Measurements from ENCODE around the gene ZSCAN5C. TPM values are rescaled to one million over a fixed set of nuclear protein-coding genes. Genes with fewer than 3 reads are reported as not detected.
"Not testable (repeated sequence)": the region's sequence is repeated elsewhere in the genome, so short reads cannot be mapped to it uniquely, and the experiment has no call there.

Gene ZSCAN5C, protein sequence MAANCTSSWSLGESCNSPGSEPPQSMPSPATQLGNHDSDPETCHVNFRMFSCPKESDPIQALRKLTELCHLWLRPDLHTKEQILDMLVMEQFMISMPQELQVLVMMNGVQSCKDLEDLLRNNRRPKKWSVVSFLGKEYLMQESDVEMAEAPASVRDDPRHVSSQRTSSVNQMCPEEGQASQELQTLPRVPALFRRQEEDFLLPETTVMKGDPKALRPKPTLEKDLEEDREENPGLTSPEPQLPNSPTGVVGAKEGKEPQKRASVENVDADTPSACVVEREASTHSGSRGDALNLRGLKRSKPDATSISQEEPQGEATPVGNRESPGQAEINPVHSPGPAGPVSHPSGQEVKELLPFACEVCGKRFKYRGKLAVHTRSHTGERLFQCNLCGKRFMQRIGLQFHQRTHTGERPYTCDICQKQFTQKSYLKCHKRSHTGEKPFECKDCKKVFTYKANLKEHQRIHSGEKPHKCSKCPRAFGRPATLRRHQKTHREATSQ
- polyA plus RNA-seq (2012; ENCODE audit: insufficient read depth, insufficient read length) = not detected

DNA sequence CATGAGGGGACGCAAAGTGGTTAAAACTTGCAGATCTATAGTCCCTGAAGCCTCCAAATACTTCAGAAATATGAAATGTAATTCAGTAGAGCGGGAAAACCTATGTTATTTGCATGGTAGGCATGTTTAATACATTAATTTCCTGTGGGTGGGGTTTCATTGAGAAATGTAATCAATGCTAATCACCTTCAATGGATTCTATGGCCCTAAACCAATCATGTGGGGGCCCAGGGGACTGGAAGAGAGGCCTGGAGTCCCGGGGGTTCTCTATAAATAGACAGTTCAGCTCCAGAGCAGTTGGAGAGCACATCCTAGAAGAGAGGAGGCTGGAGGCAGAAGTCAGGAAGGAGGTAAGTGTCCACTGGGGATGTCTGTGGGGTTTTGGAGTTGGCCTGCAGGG is at the start of gene ZSCAN5C:
Gene ZSCAN5C (plus strand): TSS at position 301 of the 400 bp plus-strand sequence. CDS start 3,641 bp downstream, outside the sequence.
- no peak within 1 kb of the TSS for H3K4me3 ChIP-seq (ENCODE audit: low read length)
- no peak for DNase-seq (ENCODE audit: low read depth, low spot score)

DNA sequence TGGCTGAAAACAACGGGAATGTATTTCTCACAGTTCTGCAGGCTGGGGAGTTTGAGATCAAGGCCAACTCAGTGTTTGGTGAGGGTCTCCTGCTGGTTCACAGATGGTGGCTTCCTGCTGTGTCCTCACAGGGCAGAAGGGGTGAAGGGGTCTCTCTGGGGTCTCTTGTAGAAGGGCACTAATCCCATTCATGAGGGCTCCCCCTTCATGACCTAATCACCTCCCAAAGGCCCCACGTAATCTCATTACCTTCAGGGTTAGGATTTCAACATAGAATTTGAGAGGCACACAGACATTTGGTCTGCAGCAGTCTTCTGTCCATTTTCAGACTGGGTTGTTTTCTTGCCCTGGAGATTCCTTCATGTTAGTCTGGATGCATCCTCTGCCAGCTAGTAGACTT is 49.4 kb upstream of the ZSCAN5C start:
- DNase-seq (ENCODE audit: low read depth, low spot score) = no peak
- no peak overlapping the region for H3K4me3 ChIP-seq (ENCODE audit: low read length)

DNA sequence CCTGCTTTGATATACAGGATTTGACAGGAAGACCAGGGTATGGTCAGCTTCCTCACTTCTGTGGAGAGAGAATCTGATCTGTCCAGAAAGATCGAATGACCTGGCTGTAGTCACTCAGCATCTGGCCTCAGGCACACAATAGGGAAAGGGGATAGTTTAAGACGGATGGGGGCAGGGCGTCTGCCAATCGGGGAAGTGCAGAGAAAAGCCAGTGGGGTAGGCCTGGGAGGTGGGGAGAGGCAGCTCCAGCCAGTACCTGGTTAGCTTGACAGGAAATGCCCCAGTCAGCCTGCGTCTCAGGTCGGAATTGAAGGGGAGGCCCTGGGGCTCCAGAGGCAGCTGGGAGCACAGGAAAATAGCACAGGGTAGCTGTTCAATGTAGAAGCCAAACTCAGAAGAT is 48.6 kb upstream of the ZSCAN5C start:
- no peak overlapping the region for H3K4me3 ChIP-seq (ENCODE audit: low read length)
- no peak for DNase-seq (ENCODE audit: low read depth, low spot score)

DNA sequence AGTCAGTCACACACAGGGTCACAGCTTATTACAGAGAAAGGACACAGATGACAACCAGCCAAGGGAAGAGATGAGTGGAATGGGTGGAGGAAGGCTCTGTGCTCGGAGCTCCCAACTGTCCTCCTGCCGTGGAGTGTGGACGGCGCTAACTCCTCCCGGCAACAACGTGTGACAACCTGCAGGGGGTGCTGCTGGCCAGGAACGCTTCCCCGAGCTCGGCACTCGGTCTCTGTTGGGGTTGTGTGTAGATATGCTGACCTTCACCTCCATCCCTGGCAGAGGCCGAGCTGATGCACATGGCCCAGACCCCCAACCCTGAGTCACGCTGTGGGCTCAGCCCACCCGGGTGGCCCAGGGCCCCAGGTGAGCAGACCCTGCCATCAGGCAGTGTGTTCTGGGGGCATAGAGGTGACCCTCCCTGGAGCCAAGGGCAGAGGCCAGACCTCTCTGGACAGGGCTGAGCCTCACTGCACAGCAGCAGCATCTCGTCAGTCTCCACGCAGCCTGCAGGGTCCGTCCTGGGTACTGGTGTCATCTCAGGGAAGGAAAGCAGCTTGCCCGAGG is 46.9 kb upstream of the ZSCAN5C start:
- H3K4me3 ChIP-seq (ENCODE audit: low read length) = no peak overlapping the region
- no peak for DNase-seq (ENCODE audit: low read depth, low spot score)

DNA sequence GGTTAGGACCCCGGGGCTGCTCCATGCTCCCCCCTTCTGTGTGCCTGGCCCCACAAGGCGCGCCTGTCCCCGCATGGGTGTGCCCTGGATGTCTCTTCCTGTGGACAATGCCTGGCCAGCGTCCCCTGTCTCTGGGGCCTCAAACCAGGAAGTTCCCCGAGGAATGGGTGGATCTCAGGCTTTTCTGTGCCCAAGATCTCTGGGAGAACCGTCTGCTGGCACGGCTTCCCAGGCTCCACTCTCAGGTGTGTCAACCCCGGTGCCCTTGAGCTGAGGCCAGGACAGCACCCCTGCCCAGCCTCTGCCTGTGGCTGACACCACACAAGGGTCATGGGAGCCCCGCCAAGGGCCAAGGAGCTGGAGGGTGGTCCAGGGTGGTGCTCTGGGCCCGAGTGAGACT is 45.3 kb upstream of the ZSCAN5C start:
- no peak overlapping the region for H3K4me3 ChIP-seq (ENCODE audit: low read length)
- no peak for DNase-seq (ENCODE audit: low read depth, low spot score)

DNA sequence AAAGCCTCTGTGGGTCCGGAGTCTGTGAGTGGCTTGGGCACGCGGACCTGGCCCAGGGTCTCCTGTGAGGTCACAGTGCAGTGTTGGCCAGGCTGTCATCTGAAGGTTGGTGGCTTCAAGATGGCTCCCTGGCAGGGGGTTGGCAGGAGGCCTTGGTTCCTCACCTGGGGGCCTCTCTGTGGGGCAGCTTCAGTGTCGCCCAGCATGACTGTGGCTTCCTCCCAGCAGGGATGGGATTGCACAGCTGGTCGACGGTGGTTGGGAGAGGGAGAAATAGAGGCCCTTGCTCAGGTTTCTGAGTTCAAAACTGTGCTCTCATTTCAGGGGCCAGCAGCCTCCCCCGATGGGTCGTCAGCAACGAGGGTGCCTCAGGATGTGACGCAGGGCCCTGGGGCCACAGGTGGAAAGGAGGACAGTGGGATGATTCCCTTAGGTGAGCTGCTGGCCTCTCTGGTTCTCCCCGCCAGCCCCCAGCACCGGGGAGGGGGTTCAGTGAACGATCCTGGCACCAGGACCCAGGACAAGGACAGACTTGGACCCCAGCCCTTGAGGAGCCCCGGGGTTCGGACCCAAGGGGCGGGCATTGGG is 43.8 kb upstream of the ZSCAN5C start:
- no peak overlapping the region for H3K4me3 ChIP-seq (ENCODE audit: low read length)
- DNase-seq (ENCODE audit: low read depth, low spot score) = no peak

DNA sequence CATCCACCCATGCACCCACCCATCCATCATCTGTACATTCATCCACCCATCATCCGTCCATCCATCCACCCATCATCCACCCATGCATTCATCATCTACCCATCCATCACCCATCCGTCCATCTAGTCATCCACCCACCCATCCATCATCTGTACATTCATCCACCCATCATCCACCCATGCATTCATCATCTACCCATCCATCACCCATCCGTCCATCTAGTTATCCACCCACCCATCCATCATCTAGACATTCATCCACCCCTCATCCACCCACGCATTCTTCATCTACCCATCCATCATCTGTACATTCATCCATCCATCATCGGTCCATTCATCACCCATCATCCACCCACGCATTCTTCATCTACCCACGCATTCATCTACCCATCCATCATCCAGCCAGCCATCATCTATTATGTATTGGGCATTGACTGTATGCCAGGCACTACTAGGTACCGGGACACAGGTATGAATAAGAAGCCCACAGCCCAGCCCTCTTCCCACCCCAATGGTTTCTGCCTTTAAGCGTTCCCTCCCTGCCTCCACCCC is 43.0 kb upstream of the ZSCAN5C start:
- H3K4me3 ChIP-seq (ENCODE audit: low read length) = no peak overlapping the region
- no peak for DNase-seq (ENCODE audit: low read depth, low spot score)

DNA sequence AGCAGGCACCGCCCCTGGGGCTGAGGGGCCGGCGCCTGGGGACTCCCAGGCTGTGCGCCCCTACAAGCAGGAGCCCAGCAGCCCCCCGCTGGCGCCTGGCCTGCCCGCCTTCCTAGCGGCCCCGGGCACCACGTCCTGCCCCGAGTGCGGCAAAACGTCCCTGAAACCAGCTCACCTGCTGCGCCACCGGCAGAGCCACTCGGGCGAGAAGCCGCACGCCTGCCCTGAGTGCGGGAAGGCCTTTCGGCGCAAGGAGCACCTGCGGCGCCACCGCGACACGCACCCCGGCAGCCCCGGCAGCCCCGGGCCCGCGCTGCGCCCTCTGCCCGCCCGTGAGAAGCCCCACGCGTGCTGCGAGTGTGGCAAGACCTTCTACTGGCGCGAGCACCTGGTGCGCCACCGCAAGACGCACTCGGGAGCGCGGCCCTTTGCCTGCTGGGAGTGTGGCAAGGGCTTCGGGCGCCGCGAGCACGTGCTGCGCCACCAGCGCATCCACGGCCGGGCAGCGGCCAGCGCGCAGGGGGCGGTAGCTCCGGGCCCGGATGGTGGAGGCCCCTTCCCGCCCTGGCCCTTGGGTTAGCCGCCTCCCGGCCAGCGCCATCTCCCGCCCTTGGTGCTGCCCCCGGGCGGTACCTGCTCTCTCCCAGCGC is 42.3 kb upstream of the ZSCAN5C start:
- DNase-seq (ENCODE audit: low read depth, low spot score) = no peak
- no peak overlapping the region for H3K4me3 ChIP-seq (ENCODE audit: low read length)

DNA sequence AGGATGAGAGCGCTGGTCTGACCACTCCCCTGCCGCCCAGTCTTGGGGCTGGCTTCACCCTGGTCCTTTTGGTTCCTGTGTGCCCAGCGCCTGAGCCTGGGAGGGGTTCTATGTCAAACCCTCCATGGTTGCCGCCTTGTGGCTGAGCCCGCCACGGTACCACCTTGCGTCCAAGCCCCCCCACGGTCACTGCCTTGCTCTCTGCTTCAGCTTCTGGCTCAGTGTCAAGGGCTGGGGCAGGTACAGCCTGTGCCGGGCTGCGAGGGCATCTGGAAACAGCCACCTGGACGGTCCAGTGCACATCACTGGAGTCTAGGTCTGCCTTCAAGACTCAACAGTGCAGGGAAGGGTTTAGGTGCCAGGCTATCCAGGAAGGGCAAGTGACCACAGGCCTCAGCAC is 40.5 kb upstream of the ZSCAN5C start:
- DNase-seq (ENCODE audit: low read depth, low spot score) = no peak
- H3K4me3 ChIP-seq (ENCODE audit: low read length) = no peak overlapping the region

DNA sequence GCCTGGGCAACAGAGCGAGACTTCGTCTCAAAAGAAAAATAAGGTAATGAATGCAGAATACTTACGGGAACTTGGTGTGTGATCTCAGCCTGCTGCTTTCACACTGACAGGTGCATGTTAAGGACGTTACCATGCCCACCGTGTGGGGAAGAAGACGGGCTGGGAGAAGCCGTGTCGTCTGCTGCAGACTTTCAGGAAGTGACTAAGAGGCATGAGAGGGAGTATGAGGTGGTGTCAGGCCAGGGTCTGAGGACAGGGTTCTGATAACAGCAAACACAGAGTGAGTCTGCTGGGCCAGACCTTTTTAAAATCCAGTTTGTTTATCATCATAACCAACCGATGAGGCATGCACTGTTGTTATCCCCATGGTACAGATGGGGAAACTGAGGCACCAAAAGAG is 39.8 kb upstream of the ZSCAN5C start:
- no peak overlapping the region for H3K4me3 ChIP-seq (ENCODE audit: low read length)
- DNase-seq (ENCODE audit: low read depth, low spot score) = no peak

DNA sequence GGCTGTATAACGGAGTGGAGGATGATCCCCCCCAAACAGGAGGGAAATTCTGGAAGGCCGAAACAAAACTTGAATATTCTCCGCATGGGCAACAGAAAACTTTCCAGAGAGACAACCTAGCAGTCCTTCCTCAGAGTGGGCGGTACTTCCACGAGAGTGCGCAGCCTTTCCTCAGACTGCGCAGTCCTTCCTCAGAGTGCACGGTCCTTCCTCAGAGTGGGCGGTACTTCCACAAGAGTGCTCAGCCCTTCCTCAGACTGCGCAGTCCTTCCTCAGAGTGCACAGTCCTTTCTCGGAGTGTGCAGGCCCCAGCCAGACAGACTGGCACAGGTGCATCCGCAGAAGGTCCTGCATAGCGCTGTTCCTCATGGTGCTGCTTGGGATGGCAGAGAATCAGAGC is 39.0 kb upstream of the ZSCAN5C start:
- no peak overlapping the region for H3K4me3 ChIP-seq (ENCODE audit: low read length)

DNA sequence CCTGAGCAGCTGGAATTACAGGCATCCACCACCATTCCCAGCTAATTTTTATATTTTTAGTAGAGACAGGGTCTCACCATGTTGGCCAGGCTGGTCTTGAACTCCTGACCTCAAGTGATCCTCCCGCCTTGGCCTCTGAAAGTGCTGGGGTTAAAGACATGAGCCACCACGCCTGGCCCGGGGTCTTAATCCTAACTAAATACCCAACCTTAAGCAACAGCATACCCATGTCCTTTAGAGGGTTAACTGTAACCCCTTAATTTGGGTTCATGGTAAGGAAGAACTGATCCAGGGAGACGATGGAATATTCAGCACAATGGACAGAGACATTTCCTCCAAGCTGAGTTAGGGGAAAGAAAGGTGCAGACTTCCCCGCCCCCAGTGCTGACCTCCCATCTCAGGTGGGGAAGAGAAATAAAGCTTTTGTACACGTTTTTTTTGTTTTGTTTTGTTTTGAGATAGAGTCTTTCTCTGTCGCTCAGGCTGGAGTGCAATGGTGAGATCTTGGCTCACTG is 35.0 kb upstream of the ZSCAN5C start:
- DNase-seq (ENCODE audit: low read depth, low spot score) = peak; percentile 22

More for the DNA sequence above, 39.0 kb upstream of the ZSCAN5C start:
- no peak for DNase-seq (ENCODE audit: low read depth, low spot score)

DNA sequence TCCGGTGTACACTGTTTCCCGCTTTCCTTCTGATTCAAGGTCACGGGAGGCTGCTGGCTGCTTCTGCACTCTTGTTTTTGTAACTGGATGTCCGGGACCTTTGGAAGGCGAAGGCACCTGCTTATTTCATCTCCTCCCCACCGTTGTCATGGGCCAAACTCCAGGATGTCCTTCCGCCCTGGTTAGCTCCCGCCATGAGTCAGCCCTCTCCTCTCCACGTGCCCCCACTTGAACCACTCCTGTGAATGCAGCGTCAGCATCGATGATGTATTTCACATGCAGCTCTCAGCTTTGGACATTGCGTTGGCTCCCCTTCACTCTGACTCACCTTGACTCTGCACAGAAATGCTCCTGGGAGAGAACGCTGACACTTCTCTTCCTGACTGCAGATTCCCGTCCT is 31.8 kb upstream of the ZSCAN5C start:
- DNase-seq (ENCODE audit: low read depth, low spot score) = no peak
- H3K4me3 ChIP-seq (ENCODE audit: low read length) = no peak overlapping the region

More for the DNA sequence above, 35.0 kb upstream of the ZSCAN5C start:
- no peak overlapping the region for H3K4me3 ChIP-seq (ENCODE audit: low read length)

DNA sequence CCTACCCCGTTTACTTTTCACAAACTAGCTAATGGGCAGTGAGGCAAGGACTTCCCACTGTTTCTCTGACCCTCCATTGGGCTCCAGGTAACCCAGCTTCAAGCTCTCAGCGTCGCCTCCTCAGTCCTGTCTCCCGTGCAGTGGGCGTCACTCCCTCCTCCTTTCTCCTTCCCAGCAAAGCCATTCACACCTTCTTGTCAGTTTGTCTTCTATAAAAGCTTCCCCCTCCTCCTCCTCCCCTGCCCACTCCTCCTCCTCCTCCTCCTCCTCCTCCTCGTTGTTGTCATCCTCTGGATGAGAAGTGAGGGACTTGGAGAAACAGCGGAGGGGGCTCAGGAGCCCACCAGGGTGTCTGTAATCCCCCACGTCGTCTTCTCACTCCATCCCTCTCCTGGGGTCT is 28.0 kb upstream of the ZSCAN5C start:
- no peak overlapping the region for H3K4me3 ChIP-seq (ENCODE audit: low read length)
- no peak for DNase-seq (ENCODE audit: low read depth, low spot score)

DNA sequence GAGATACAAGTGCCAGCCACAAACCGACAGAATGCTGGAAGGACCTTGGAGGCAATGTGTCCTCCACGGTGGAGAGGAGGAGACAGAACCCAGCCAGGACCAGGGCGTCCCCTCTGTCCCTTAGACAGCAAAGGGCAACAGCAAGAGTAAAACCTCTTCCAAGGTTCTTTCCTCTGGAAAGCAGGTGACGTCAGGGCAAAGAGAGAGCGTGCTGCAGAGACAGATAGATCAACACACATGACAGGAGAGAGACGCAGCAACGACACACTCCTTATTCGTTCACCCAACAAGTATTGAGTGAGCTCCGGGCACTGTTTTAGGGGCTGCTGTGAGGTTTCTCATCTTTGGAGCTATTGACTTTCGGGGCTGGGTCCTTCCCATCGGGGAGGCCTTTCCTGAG is 27.5 kb upstream of the ZSCAN5C start:
- no peak overlapping the region for H3K4me3 ChIP-seq (ENCODE audit: low read length)
- no peak for DNase-seq (ENCODE audit: low read depth, low spot score)

DNA sequence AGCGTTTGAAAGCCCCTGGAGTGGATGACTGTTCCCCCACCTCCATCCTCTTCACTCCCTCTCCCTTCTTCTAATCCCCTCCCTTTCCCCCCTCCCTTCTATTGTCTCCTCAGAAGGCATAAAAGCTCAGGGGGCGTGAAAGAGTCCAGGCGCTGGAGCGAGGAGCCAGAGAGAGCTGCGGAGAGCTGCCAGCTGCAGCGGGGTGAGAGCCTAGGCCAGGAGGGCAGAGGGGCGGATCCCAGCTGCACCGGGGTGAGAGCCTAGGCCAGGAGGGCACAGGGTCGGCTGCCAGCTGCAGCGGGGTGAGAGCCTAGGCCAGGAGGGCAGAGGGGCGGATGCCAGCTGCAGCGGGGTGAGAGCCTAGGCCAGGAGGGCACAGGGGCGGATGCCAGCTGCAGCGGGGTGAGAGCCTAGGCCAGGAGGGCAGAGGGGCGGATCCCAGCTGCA is 26.2 kb upstream of the ZSCAN5C start, which contains the start of gene GALP:
Gene GALP (plus strand): TSS at position 148 of the 447 bp plus-strand sequence. CDS start 1,101 bp downstream, outside the sequence.
- not testable (repeated sequence) for DNase-seq (ENCODE audit: low read depth, low spot score)

DNA sequence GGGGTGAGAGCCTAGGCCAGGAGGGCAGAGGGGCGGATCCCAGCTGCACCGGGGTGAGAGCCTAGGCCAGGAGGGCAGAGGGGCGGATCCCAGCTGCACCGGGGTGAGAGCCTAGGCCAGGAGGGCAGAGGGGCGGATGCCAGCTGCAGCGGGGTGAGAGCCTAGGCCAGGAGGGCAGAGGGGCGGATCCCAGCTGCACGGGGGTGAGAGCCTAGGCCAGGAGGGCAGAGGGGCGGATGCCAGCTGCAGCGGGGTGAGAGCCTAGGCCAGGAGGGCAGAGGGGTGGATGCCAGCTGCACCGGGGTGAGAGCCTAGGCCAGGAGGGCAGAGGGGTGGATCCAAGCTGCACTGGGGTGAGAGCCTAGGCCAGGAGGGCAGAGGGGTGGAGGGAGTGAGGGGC is 25.8 kb upstream of the ZSCAN5C start:
- not testable (repeated sequence) for DNase-seq (ENCODE audit: low read depth, low spot score); H3K4me3 ChIP-seq (ENCODE audit: low read length)

More for the DNA sequence above, 26.2 kb upstream of the ZSCAN5C start, which contains the start of gene GALP:
- H3K4me3 ChIP-seq (ENCODE audit: low read length) = not testable (repeated sequence)

DNA sequence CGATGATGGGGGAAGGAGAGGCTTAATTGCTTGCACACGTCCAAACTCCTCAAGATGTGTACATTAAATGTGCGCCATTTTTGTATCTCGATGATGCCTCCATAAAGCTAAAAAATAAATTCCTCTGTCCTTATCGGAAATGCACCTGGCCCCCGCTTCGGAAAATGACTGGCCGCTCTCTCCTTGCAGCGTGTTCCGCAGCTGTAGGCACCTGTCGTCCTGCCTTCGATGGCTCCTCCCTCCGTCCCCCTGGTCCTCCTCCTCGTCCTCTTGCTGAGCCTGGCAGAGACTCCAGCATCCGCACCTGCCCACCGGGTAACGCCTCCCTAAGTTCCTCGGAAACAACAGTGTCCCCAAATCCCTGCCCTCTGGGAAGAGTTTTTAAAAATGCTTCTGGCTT is 25.2 kb upstream of the ZSCAN5C start:
- no peak for DNase-seq (ENCODE audit: low read depth, low spot score)
- no peak overlapping the region for H3K4me3 ChIP-seq (ENCODE audit: low read length)
